ENCODE measurements around the gene KRTAP10-10. TPM values are rescaled to one million over a fixed set of nuclear protein-coding genes. Genes with fewer than 3 reads are reported as not detected.

Gene KRTAP10-10
- total and polyA plus RNA-seq, 2 of the 8 experiments (the other 6 are each of a cell fraction or from before 2014, with no cell fraction given): not detected

DNA sequence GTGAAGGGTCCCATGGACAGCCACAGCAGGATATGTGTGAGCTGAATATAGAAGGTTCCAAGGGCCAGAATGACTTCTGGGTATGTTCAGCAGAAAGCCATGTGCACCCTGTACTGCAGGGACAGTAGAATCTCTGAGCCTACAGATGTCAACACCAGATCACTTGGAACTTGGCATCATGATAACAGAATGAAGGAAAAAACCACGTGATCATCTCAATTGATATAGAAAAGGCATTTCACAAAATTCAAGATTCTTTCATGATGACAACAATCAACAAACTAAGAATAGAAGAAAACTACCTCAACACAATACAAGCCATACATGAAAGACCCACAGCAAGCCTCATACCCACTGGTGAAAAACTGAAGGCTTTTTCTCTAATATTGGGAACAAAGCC, 30.5 kb downstream of the KRTAP10-10 start:
- Histone ChIP-seq H2BK20ac (ENCODE audit: low read length) (no peak overlapping the region), H3K4me3 (ENCODE audit: extremely low read depth in 1 of 4, insufficient read depth in 2 of 4, low read depth in 3 of 4, low read length in 4 of 4) (no peak overlapping the region), H3K4me2 (ENCODE audit: insufficient read depth in 1 of 2, low read depth in 2 of 2, low read length in 2 of 2) (no peak overlapping the region), H3K4ac (replicated peaks; ENCODE audit: insufficient read length, low read depth, low read length) (no peak overlapping the region), H2AK5ac (ENCODE audit: low read depth, low read length) (no peak overlapping the region), H2AFZ (ENCODE audit: low read length) (no peak overlapping the region), H4K8ac (ENCODE audit: extremely low read depth, insufficient read depth, low read length) (no peak overlapping the region), H3K23me2 (ENCODE audit: low read depth, low read length) (no peaks in the 10 kb centered on the region), H4K5ac (ENCODE audit: insufficient read length, low read depth, low read length) (no peak overlapping the region), H2BK12ac (ENCODE audit: low read depth, low read length) (no peak overlapping the region), H4K20me1 (replicated peaks in 1 of 2; ENCODE audit: control insufficient read depth in 1 of 2, insufficient read depth in 2 of 2, low read length in 2 of 2) (no peaks in the 10 kb centered on the region), H3K9me3 (ENCODE audit: insufficient read depth in 2 of 2, low read depth in 1 of 2, low read length in 1 of 2) (peaks cover 19 to 24% of the 10 kb centered on the region in 2 experiments), H3K27ac (ENCODE audit: low read depth, low read length) (no peak overlapping the region), H3K18ac (ENCODE audit: extremely low read depth, low read length) (no peak overlapping the region), H3K9ac (replicated peaks in 1 of 4; ENCODE audit: extremely low read depth in 1 of 4, low read depth in 3 of 4, low read length in 3 of 4) (no peak overlapping the region), H3K56ac (replicated peaks; ENCODE audit: insufficient read length, low read depth, low read length) (no peak overlapping the region), H3K14ac (ENCODE audit: insufficient read length) (no peak overlapping the region), H3K79me2 (ENCODE audit: control insufficient read depth in 1 of 2, insufficient read depth in 2 of 2, low read length in 2 of 2) (no peaks in the 10 kb centered on the region; a peak in 1 of 4 replicates), H2BK15ac (ENCODE audit: low read length) (no peak overlapping the region), H2BK5ac (ENCODE audit: low read depth, low read length) (no peak overlapping the region), H4K91ac (replicated peaks; ENCODE audit: insufficient read length, low read length) (no peak overlapping the region), H3K27me3 (replicated peaks in 1 of 4; ENCODE audit: control insufficient read depth in 3 of 4, extremely low read depth in 1 of 4, insufficient read depth in 3 of 4, low read length in 3 of 4) (no peaks in the 10 kb centered on the region), H3K4me1 (replicated peaks in 1 of 4; ENCODE audit: control insufficient read depth in 3 of 4, insufficient read depth in 4 of 4, low read length in 3 of 4) (no peaks in the 10 kb centered on the region), H3K79me1 (ENCODE audit: low read depth, low read length) (no peaks in the 10 kb centered on the region), H2BK120ac (replicated peaks; ENCODE audit: low read depth, low read length) (no peak overlapping the region), H3K36me3 (ENCODE audit: control insufficient read depth in 2 of 4, insufficient read depth in 4 of 4, low read length in 3 of 4) (no peaks in the 10 kb centered on the region), H3K23ac (ENCODE audit: insufficient read length) (no peak overlapping the region)
- ChIA-PET CTCF (ENCODE audit: partially characterized antibody) (interaction anchor here (0.7 kb wide), 2 partner anchors 49 to 220 kb away, joined by 3 read pairs; no protein-coding TSS in a partner anchor), POLR2A (ENCODE audit: partially characterized antibody) (no interaction called here)
- WGBS, 2 experiments (ENCODE audit: extremely low coverage in 1 of 2, insufficient coverage in 1 of 2, insufficient read length in 1 of 2, insufficient replicate concordance in 2 of 2, low coverage in 1 of 2, low lambda C conversion rate in 2 of 2, missing lambda C conversion rate in 1 of 2): 86% methylated on average over 1 of the region's 1 CpG; no CpG with 5 or more reads in 1 of the 2 experiments
- FAIRE-seq (no peak), DNase-seq (ENCODE audit: low read depth in 1 of 2, low spot score in 2 of 2) (no peak)
- TF ChIP-seq JUN (IDR thresholded peaks at IDR 0.05; ENCODE audit: low read depth, low read length) (no peak), SIRT6 (IDR thresholded peaks at IDR 0.05; ENCODE audit: low read length) (no peak), RNF2 (IDR thresholded peaks at IDR 0.05; ENCODE audit: borderline replicate concordance, low read depth, low read length, missing control alignments, poor library complexity, severe bottlenecking) (no peak), TEAD4 (IDR thresholded peaks at IDR 0.05; ENCODE audit: low read depth, low read length) (no peak), MAFK (IDR thresholded peaks at IDR 0.05; ENCODE audit: low read depth, low read length) (no peak), SP1 (IDR thresholded peaks at IDR 0.05; ENCODE audit: low read depth, low read length) (no peak)

All from H1 (cell line).